ENCODE results near the gene ADAMTSL4.

Gene ADAMTSL4

GRCh38 chr1:150576367-150576711, 27.1 kb downstream of the ADAMTSL4 start:
- H4K8ac ChIP-seq (ENCODE audit: low read depth, low read length): no peak overlapping the region
- no peak overlapping the region for H3K27ac ChIP-seq (ENCODE audit: low read depth, low read length)
- H2BK120ac ChIP-seq (ENCODE audit: low read depth, low read length): no peak overlapping the region
- no CpG with 5 or more reads among the region's 4 CpGs for WGBS (ENCODE audit: extremely low coverage, insufficient coverage, low lambda C conversion rate)
- no peak overlapping the region for H3K4me3 ChIP-seq (ENCODE audit: low read length)
- no peak overlapping the region for H2BK15ac ChIP-seq (replicated peaks; ENCODE audit: low read depth)
- H3K36me3 ChIP-seq (ENCODE audit: control insufficient read depth, insufficient read depth, low read length): peaks cover 13% of the 10 kb centered on the region
- peaks cover 62% of the 10 kb centered on the region for H3K79me2 ChIP-seq (ENCODE audit: control insufficient read depth, insufficient read depth, low read length)
- H4K5ac ChIP-seq (ENCODE audit: low read length): no peak overlapping the region
- no peak for DNase-seq
- no peak overlapping the region for H3K4ac ChIP-seq (ENCODE audit: low read depth, low read length)
- H3K27me3 ChIP-seq (ENCODE audit: insufficient read depth, low read length, poor library complexity): no peaks in the 10 kb centered on the region
- H3K9ac ChIP-seq (ENCODE audit: low read length): no peak overlapping the region
- no peak overlapping the region for H2AK5ac ChIP-seq (ENCODE audit: low read length)
- H3K4me2 ChIP-seq (ENCODE audit: low read length): peak overlapping the region; percentile 5
- H3K56ac ChIP-seq (ENCODE audit: low read length): no peak overlapping the region
- peaks cover 4% of the 10 kb centered on the region for H3K4me1 ChIP-seq (ENCODE audit: control insufficient read depth, low read depth, low read length)
- H3K18ac ChIP-seq (ENCODE audit: low read length): no peak overlapping the region
- peaks cover 5% of the 10 kb centered on the region for H3K79me1 ChIP-seq (ENCODE audit: low read length)
- H3K23ac ChIP-seq (ENCODE audit: low read length): no peak overlapping the region
- no peak overlapping the region for H2BK5ac ChIP-seq (ENCODE audit: low read length)

GRCh38 chr1:150576794-150577556, 27.8 kb downstream of the ADAMTSL4 start:
- H3K79me2 ChIP-seq (ENCODE audit: control insufficient read depth, insufficient read depth, low read length): peaks cover 61% of the 10 kb centered on the region
- peak overlapping the region; percentile 100 for H3K4me3 ChIP-seq (ENCODE audit: low read length)
- H3K4me2 ChIP-seq (ENCODE audit: low read length): peak overlapping the region; percentile 80
- peak overlapping the region; percentile 82 for H3K56ac ChIP-seq (ENCODE audit: low read length)
- peaks cover 4% of the 10 kb centered on the region for H3K4me1 ChIP-seq (ENCODE audit: control insufficient read depth, low read depth, low read length)
- no peak overlapping the region for H3K4ac ChIP-seq (ENCODE audit: low read depth, low read length)
- no peak overlapping the region for H3K23ac ChIP-seq (ENCODE audit: low read length)
- no peak for DNase-seq
- H3K9ac ChIP-seq (ENCODE audit: low read length): peak overlapping the region; percentile 100
- peaks cover 5% of the 10 kb centered on the region for H3K79me1 ChIP-seq (ENCODE audit: low read length)
- peaks cover 13% of the 10 kb centered on the region for H3K36me3 ChIP-seq (ENCODE audit: control insufficient read depth, insufficient read depth, low read length)
- no peaks in the 10 kb centered on the region for H3K27me3 ChIP-seq (ENCODE audit: insufficient read depth, low read length, poor library complexity)
- H4K8ac ChIP-seq (ENCODE audit: low read depth, low read length): no peak overlapping the region
- no peak overlapping the region for H2BK5ac ChIP-seq (ENCODE audit: low read length)
- H2BK120ac ChIP-seq (ENCODE audit: low read depth, low read length): no peak overlapping the region
- H2BK15ac ChIP-seq (replicated peaks; ENCODE audit: low read depth): no peak overlapping the region
- no CpG with 5 or more reads among the region's 2 CpGs for WGBS (ENCODE audit: extremely low coverage, insufficient coverage, low lambda C conversion rate)
- H3K18ac ChIP-seq (ENCODE audit: low read length): no peak overlapping the region
- no peak overlapping the region for H3K27ac ChIP-seq (ENCODE audit: low read depth, low read length)
- H4K5ac ChIP-seq (ENCODE audit: low read length): no peak overlapping the region
- no peak overlapping the region for H2AK5ac ChIP-seq (ENCODE audit: low read length)

GRCh38 chr1:150577557-150578271, 28.5 kb downstream of the ADAMTSL4 start:
- Histone ChIP-seq H3K23ac (ENCODE audit: low read length) (peak overlapping the region; percentile 97), H3K79me2 (ENCODE audit: control insufficient read depth, insufficient read depth, low read length) (peaks cover 59% of the 10 kb centered on the region), H3K4me3 (ENCODE audit: low read length) (peak overlapping the region; percentile 100), H3K27ac (ENCODE audit: low read depth, low read length) (peak overlapping the region; percentile 100), H2BK120ac (ENCODE audit: low read depth, low read length) (no peak overlapping the region), H3K56ac (ENCODE audit: low read length) (peak overlapping the region; percentile 100), H3K4ac (ENCODE audit: low read depth, low read length) (peak overlapping the region; percentile 99), H2BK15ac (replicated peaks; ENCODE audit: low read depth) (no peak overlapping the region), H3K18ac (ENCODE audit: low read length) (peak overlapping the region; percentile 99), H4K5ac (ENCODE audit: low read length) (no peak overlapping the region), H3K4me1 (ENCODE audit: control insufficient read depth, low read depth, low read length) (peaks cover 4% of the 10 kb centered on the region), H3K36me3 (ENCODE audit: control insufficient read depth, insufficient read depth, low read length) (peaks cover 13% of the 10 kb centered on the region), H2BK5ac (ENCODE audit: low read length) (peak overlapping the region; percentile 99), H3K9ac (ENCODE audit: low read length) (peak overlapping the region; percentile 100), H3K4me2 (ENCODE audit: low read length) (peak overlapping the region; percentile 64), H4K8ac (ENCODE audit: low read depth, low read length) (no peak overlapping the region), H2AK5ac (ENCODE audit: low read length) (peak overlapping the region; percentile 83), H3K27me3 (ENCODE audit: insufficient read depth, low read length, poor library complexity) (no peaks in the 10 kb centered on the region), H3K79me1 (ENCODE audit: low read length) (peaks cover 5% of the 10 kb centered on the region)
- no peak for DNase-seq
- no CpG with 5 or more reads among the region's 11 CpGs for WGBS (ENCODE audit: extremely low coverage, insufficient coverage, low lambda C conversion rate)

GRCh38 chr1:150578272-150579109, 29.3 kb downstream of the ADAMTSL4 start:
- WGBS (ENCODE audit: extremely low coverage, insufficient coverage, low lambda C conversion rate): no CpG with 5 or more reads among the region's 50 CpGs

GRCh38 chr1:150579110-150579944, 30.1 kb downstream of the ADAMTSL4 start, which contains the start of gene MCL1:
MCL1 (minus strand) TSS chr1:150579610; CDS start chr1:150579530, 80 bp downstream.
- peak within 1 kb of the TSS; percentile 97 for H4K8ac ChIP-seq (ENCODE audit: low read depth, low read length)
- peaks cover 11% of the 10 kb centered on the region for H3K36me3 ChIP-seq (ENCODE audit: control insufficient read depth, insufficient read depth, low read length)

More at GRCh38 chr1:150578272-150579109, 29.3 kb downstream of the ADAMTSL4 start:
- peak overlapping the region; percentile 100 for H3K4me3 ChIP-seq (ENCODE audit: low read length)
- peak overlapping the region; percentile 95 for H2AK5ac ChIP-seq (ENCODE audit: low read length)
- peak overlapping the region; percentile 64 for H3K4me2 ChIP-seq (ENCODE audit: low read length)
- H3K27ac ChIP-seq (ENCODE audit: low read depth, low read length): peak overlapping the region; percentile 100
- H2BK120ac ChIP-seq (ENCODE audit: low read depth, low read length): no peak overlapping the region
- H3K4ac ChIP-seq (ENCODE audit: low read depth, low read length): peak overlapping the region; percentile 99
- peaks cover 2% of the 10 kb centered on the region for H3K79me1 ChIP-seq (ENCODE audit: low read length)
- H4K8ac ChIP-seq (ENCODE audit: low read depth, low read length): no peak overlapping the region
- H3K9ac ChIP-seq (ENCODE audit: low read length): peak overlapping the region; percentile 100
- H3K27me3 ChIP-seq (ENCODE audit: insufficient read depth, low read length, poor library complexity): no peaks in the 10 kb centered on the region
- DNase-seq: peak; percentile 88
- H3K56ac ChIP-seq (ENCODE audit: low read length): peak overlapping the region; percentile 100
- H3K79me2 ChIP-seq (ENCODE audit: control insufficient read depth, insufficient read depth, low read length): peaks cover 51% of the 10 kb centered on the region
- no peak overlapping the region for H4K5ac ChIP-seq (ENCODE audit: low read length)
- H3K23ac ChIP-seq (ENCODE audit: low read length): peak overlapping the region; percentile 100
- H2BK5ac ChIP-seq (ENCODE audit: low read length): peak overlapping the region; percentile 99
- no peak overlapping the region for H2BK15ac ChIP-seq (replicated peaks; ENCODE audit: low read depth)
- H3K4me1 ChIP-seq (ENCODE audit: control insufficient read depth, low read depth, low read length): peaks cover 4% of the 10 kb centered on the region
- H3K36me3 ChIP-seq (ENCODE audit: control insufficient read depth, insufficient read depth, low read length): peaks cover 11% of the 10 kb centered on the region
- peak overlapping the region; percentile 99 for H3K18ac ChIP-seq (ENCODE audit: low read length)

More at GRCh38 chr1:150579110-150579944, 30.1 kb downstream of the ADAMTSL4 start, which contains the start of gene MCL1:
- Histone ChIP-seq H3K23ac (ENCODE audit: low read length) (peak within 1 kb of the TSS; percentile 100), H3K4me2 (ENCODE audit: low read length) (peak within 1 kb of the TSS; percentile 73), H3K27me3 (ENCODE audit: insufficient read depth, low read length, poor library complexity) (no peaks in the 10 kb centered on the region), H3K27ac (ENCODE audit: low read depth, low read length) (peak within 1 kb of the TSS; percentile 100), H2BK15ac (replicated peaks; ENCODE audit: low read depth) (peak within 1 kb of the TSS; percentile 12), H2BK5ac (ENCODE audit: low read length) (peak within 1 kb of the TSS; percentile 99), H2AK5ac (ENCODE audit: low read length) (peak within 1 kb of the TSS; percentile 95), H4K5ac (ENCODE audit: low read length) (peak within 1 kb of the TSS; percentile 0), H2BK120ac (ENCODE audit: low read depth, low read length) (peak within 1 kb of the TSS; percentile 74), H3K4me3 (ENCODE audit: low read length) (peak within 1 kb of the TSS; percentile 100), H3K9ac (ENCODE audit: low read length) (peak within 1 kb of the TSS; percentile 100), H3K56ac (ENCODE audit: low read length) (peak within 1 kb of the TSS; percentile 100), H3K79me1 (ENCODE audit: low read length) (peaks cover 2% of the 10 kb centered on the region), H3K4me1 (ENCODE audit: control insufficient read depth, low read depth, low read length) (peaks cover 4% of the 10 kb centered on the region), H3K18ac (ENCODE audit: low read length) (peak within 1 kb of the TSS; percentile 99), H3K79me2 (ENCODE audit: control insufficient read depth, insufficient read depth, low read length) (peaks cover 46% of the 10 kb centered on the region), H3K4ac (ENCODE audit: low read depth, low read length) (peak within 1 kb of the TSS; percentile 99)
- peak; percentile 99 for DNase-seq
- no CpG with 5 or more reads among the region's 94 CpGs for WGBS (ENCODE audit: extremely low coverage, insufficient coverage, low lambda C conversion rate)
